ENCODE results near the gene ZFP36L2. TPM values are rescaled to one million over a fixed set of nuclear protein-coding genes. Genes with fewer than 3 reads are reported as not detected.

ZFP36L2 gene, protein sequence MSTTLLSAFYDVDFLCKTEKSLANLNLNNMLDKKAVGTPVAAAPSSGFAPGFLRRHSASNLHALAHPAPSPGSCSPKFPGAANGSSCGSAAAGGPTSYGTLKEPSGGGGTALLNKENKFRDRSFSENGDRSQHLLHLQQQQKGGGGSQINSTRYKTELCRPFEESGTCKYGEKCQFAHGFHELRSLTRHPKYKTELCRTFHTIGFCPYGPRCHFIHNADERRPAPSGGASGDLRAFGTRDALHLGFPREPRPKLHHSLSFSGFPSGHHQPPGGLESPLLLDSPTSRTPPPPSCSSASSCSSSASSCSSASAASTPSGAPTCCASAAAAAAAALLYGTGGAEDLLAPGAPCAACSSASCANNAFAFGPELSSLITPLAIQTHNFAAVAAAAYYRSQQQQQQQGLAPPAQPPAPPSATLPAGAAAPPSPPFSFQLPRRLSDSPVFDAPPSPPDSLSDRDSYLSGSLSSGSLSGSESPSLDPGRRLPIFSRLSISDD
- 14.9 and 74.1 TPM in 2 replicates for total RNA-seq

DNA sequence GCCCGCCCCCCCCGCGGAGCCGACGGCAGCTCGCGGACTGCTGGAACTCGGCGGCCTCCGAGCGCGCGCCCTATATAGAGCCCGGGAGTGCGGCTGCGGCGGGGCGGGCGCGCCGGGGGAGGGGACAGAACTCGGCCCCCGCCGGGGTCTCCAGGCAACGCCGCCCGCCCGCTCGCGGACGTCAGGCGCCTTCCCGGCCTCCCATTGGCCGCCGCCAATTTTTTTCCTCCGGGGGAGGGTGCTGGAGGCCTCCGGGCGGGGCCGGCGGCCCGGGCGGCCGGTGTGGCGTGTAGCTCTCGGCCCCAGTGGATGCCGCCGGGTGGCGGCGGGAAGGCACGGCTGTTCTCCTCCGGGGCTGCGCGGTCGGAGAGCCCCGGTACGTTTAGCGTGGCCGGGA is at the start of gene ZFP36L2:
TSS of gene ZFP36L2 (minus strand) at position 49 of the 397 bp plus-strand sequence. CDS start 291 bp downstream, outside the sequence.

Measured in epithelial cell of alveolus of lung (primary cell).